NCI-H446 treated with DMSO at 0.1 percent for 48 hours (cell line): ENCODE results near the gene DYRK4.

Source experiments
- DNase-seq: peaks from one replicate; lab custom pipeline; 2025; lab: John Stamatoyannopoulos, UW

DYRK4 gene

DNA sequence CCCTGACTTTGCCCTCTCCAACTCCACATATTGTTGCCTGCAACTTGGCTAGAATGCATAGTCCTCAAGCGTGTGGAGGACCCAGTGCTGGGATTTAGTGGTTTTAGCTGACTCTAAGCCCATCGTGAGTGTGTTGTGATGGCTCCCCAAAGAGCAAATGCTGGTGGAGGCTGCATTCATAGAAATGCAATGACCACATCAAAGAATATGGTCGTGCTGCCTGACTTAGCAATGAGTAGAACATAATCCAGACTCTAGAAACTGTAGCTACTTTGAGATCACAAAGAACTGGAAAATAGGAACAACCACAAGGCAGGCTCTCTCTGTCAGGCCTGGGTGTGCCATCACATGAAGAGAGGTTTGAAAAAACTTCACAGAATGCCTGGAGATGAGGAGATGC lies 1.3 kb downstream of the DYRK4 start:
- no peak for DNase-seq

- DNase-seq, result no peak
Measured at GRCh38 chr12:4564818-4565217, 2.8 kb downstream of the DYRK4 start.

- no peak for DNase-seq
Measured at GRCh38 chr12:4566474-4566873, 4.5 kb downstream of the DYRK4 start.

- DNase-seq, result no peak
Measured at GRCh38 chr12:4567073-4567881, 5.3 kb downstream of the DYRK4 start.

DNA sequence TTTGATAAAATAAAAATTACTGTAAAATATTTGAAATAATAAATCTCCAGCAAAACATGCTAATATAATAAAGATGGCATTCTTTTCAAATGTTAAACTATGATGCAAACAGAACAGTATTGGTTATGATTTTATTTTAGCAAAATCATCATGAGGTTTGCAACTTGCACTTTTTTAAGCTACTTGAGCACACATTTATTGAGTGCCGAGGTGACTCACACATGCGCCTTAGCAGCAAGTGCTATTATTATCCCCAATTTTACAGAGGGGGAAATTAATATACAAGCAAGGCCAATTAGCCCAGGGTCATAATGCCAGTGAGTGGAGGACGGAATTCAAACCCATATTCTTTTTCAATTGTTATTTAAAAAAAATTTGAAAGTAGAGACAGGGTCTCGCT lies 7.3 kb downstream of the DYRK4 start:
- DNase-seq, result no peak

GRCh38 chr12:4572680-4573079 lies 10.7 kb downstream of the DYRK4 start:
- no peak for DNase-seq

- no peak for DNase-seq
Measured at GRCh38 chr12:4579305-4580102, 17.5 kb downstream of the DYRK4 start.

DNA sequence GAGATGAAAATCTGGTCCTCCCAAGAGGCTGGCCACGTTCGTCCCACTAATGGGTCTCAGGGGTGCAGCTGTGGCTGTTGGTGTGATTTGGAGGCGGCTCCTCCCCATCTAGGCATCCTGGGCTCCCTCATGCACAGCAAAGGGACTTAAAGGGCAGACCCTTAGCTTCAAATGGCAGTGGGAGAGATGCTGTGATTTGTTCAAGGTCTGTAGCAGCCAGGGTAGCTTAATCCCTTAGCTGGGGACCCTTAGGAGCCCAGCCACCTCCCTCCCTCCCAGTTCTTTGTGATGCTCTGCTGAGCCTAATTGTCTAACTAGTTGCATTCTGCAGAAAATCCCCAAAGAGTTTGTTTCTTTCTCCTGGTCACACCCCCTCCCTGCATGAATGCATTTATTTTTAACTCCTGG lies 18.3 kb downstream of the DYRK4 start:
- DNase-seq, result no peak

DNA sequence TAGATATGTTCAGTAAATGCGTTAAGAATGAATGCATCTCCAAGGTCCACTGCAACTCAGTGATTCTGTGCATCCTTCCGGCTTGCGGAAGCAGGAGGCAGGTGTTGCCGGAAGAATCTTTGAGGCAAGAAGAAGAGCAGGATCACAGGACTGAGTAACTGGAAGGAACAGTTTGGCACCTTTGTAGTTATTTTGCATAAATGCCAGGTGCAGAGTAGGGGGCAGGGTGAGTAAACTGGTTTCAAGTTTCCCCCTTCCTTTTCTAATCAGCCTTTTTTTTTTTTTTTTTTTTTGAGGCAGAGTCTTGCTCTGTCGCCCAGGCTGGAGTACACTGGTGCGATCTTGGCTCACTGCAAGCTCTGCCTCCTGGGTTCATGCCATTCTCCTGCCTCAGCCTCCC lies 22.3 kb downstream of the DYRK4 start:
- DNase-seq, result no peak

GRCh38 chr12:4584896-4585295 lies 22.9 kb downstream of the DYRK4 start:
- DNase-seq, result no peak

DNA sequence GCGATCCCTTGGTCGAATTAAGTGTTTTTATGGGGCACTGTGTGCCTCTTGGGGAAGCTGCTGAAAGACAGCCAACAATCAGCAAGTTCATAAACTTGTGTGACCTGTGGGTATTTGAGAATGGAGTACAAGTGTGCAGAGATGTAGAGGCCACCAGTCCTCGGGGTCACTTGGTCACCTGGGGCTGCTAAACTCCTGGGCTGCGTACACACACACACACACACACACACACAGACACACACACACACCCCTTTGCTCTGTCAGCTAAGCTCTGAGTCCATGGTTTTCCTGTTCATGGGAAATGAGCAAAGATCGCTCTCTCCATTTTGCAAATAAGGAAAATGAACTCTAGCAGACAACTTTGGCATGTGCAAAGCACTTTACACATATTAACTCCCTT lies 24.5 kb downstream of the DYRK4 start:
- no peak for DNase-seq

DNA sequence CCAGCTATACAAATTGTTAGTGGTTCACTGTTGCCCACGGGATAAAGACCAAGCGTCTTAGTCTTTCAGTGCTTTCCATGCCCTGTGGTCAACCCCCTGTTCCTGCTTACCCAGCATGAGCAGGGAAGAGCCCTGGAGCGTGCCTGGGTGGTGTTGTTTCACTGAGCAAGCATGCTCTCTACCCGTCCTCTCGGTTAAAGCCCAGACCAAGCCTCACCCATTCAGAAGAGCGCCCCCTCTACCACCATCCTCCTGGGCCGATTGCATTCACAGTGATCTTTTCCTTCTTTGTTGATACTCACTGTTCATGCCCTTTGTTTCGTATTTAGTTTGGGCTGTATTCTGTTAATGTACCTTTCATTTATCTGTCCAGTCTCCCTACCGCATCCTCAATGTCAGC lies 25.1 kb downstream of the DYRK4 start:
- DNase-seq, result no peak

GRCh38 chr12:4588916-4589315 lies 26.9 kb downstream of the DYRK4 start:
- DNase-seq, result no peak

GRCh38 chr12:4589941-4590340 lies 27.9 kb downstream of the DYRK4 start:
- DNase-seq, result no peak

GRCh38 chr12:4591180-4591687 lies 29.2 kb downstream of the DYRK4 start:
- DNase-seq, result no peak

DNA sequence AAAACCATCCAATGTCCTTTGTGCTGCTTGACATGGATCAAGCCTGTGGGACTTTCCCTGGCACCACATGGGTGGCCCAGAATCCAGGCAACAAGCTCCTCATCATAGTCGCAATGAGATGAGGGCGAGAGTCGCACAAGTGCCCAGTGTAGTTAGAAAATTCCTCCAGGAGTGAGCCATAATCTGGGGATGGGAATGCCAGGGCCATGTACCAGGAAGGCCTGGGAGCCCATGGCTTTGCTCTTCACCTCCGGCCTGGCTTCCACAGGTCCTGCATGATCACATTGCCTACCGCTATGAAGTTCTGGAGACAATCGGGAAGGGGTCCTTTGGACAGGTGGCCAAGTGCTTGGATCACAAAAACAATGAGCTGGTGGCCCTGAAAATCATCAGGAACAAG lies 33.9 kb downstream of the DYRK4 start:
- no peak for DNase-seq

DNA sequence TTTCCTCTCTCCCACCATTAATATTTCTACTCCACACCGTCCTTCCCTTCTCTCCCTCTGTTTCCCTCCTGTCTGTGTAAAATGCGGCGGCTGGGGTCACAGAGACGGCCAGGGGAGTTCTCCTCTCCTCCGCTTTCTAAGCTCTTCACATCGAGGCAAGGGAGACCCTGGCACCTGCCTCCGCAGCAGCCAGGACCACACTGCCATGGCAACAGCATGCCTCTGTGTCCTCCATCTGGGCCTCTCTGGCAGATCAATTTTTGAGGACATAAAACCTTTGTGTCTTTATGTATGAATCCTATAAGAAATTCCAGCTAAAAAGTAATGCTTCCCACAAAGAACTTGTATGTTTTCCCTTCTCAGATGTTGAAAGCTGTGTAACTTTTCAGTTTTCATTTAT lies 41.4 kb downstream of the DYRK4 start:
- DNase-seq, result no peak

GRCh38 chr12:4603946-4604345 lies 41.9 kb downstream of the DYRK4 start:
- DNase-seq, result no peak

DNA sequence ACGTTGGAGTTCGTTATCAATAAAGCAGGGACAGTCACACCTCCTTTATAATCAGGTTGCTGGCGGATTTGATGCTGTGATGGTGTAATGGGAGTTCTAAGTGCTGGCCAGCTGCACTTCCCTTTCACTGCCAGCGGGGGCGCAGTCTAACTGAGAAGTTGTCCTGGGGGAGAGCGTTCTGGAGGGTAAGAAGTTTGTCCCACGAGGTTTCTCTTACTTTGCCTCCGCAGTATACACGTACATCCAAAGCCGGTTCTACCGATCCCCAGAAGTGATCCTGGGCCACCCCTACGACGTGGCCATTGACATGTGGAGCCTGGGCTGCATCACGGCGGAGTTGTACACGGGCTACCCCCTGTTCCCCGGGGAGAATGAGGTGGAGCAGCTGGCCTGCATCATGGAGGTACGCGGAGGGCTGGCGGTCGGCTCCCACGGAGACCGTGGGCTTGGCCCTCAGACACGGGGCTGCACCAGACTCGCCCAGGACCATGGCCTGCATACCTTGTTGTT lies 42.7 kb downstream of the DYRK4 start:
- peak; percentile 64 for DNase-seq

DNA sequence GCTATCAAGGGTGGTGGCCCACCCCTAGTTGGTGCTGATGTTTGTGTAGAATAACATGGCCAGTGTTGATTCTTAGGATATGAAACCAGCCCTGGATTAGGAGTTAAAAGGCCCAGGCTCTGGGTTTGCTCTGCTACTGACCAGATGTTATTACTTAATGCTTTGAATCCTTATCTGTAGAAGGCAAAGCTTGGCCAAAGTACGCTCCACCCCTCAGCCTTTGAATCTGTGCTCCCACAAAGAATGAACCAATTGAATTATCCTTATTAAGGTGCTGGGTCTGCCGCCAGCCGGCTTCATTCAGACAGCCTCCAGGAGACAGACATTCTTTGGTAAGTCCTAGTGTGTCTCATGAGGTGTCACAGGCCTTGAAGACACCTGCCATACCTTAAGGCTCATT lies 45.0 kb downstream of the DYRK4 start:
- DNase-seq, result no peak

DNA sequence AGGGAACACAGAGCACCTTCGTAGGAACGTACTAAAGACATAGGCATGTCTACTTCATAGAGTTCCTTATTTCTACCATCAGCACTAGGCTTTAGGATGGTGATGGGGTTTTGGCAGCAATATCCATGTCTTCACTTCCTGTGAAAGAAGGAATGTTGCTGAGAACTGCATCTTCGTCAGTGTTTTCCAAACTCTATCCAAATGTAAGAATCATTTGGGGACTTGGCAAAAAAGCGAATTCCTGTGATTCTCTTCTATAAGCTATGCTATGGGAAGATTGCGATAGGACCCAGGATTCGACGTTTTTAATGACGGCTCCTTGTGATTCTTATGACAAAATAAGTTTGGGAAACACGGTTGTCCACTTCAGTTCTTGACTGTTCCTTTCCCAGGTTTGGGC lies 47.1 kb downstream of the DYRK4 start:
- no peak for DNase-seq

DNA sequence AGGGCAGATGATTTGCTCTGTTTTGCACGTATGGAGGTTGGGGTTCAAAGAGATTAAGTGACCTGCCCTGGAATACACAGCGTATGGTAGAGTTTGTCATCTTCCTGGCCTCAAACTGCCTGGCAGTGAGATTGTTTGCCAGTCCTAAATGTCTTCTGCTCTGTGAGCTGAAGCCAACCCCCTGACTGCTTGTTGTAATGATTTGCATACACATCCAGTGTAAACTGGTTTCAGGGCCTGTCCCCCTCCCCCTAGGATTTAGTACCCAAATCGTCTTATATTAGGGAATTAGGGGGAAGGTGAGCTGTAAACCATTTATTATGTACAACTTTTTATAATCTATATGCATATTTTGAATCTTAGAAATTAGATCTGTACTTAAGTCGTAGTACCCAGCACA lies 48.5 kb downstream of the DYRK4 start:
- DNase-seq, result no peak

GRCh38 chr12:4615667-4616066 lies 53.7 kb downstream of the DYRK4 start:
- no peak for DNase-seq
